CD4-positive, alpha-beta T cell treated with Interleukin-10 for 1 hour (primary cell): Measurements from ENCODE around the gene PTPRU.

Source experiments
- DNase-seq: peaks from one replicate; pipeline ENCODE4 v3.0.0-alpha.2; 2020

The PTPRU gene

GRCh38 chr1:29343476-29343875 is 107.2 kb downstream of the PTPRU start:
- no peak for DNase-seq

- no peak for DNase-seq
These were observed 107.6 kb downstream of the PTPRU start for GRCh38 chr1:29343908-29344307.

GRCh38 chr1:29344336-29344735 is 108.0 kb downstream of the PTPRU start:
- DNase-seq, result no peak

DNA sequence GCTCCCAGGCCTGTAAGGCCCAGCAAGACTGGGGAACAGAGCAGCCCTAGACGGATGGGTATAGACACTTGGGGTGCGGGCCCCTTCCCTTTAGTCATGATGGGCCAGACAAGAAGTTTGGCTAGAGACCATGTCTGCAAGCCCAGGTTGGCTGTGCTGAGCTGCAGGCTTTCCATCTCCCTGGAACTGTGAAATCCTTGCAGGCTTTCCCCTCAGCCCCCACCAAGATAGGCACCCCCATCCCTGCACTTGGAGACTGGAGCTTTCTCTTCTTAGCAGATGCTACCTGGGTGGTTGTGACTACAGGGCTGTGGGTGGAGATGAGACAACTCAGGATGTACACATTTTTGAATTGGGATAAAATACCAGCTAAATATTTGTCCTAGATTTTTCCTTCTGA is 110.3 kb downstream of the PTPRU start:
- DNase-seq, result no peak

GRCh38 chr1:29349871-29350491 is 113.7 kb downstream of the PTPRU start:
- DNase-seq, result no peak

GRCh38 chr1:29352719-29353420 is 116.5 kb downstream of the PTPRU start:
- no peak for DNase-seq

GRCh38 chr1:29354511-29355098 is 118.3 kb downstream of the PTPRU start:
- DNase-seq, result no peak

GRCh38 chr1:29355375-29355774 is 119.1 kb downstream of the PTPRU start:
- no peak for DNase-seq

DNA sequence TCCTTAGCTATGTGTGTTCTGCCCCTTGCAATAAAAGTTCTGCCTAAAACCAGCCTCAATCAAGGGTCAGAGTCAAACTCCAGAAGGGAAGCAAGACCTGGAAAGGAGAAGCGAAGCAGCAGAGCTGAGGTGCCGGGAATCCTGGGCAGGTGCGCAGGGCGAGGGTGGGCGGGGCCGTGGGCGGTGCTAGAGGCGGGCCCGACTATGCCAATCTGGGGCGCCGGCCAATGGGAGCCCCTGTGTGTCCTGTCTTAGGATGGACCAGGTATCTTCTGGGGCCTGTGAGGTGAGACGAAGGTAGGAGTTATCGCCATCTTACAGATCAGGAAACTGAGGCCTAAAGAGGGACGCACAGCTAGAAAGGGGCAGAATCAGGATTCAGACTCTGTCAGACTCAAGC is 120.3 kb downstream of the PTPRU start:
- DNase-seq, result no peak

- no peak for DNase-seq
These were observed 121.1 kb downstream of the PTPRU start for GRCh38 chr1:29357452-29357851.

GRCh38 chr1:29358183-29358582 is 121.9 kb downstream of the PTPRU start:
- no peak for DNase-seq

DNA sequence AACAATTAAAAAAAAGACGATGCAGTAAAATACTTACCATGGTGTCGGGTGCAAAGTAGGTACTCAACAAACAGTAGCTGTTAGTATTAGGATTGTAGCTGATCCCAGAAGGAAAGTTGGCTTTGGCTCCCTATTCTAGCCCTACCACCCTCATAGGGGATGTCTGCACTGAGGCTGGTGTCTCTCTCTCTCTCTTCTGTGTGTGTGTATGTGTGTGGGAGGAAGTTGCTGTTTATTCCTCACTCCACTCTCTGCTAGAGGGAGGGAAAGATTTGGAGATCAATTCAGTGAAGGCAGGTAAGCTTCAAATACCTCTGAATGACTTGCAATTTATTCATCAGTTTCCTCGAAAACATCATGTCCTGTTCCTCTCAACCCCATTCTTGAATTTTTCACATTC is 124.4 kb downstream of the PTPRU start:
- DNase-seq, result no peak

- no peak for DNase-seq
These were observed 125.4 kb downstream of the PTPRU start for GRCh38 chr1:29361686-29362085.

DNA sequence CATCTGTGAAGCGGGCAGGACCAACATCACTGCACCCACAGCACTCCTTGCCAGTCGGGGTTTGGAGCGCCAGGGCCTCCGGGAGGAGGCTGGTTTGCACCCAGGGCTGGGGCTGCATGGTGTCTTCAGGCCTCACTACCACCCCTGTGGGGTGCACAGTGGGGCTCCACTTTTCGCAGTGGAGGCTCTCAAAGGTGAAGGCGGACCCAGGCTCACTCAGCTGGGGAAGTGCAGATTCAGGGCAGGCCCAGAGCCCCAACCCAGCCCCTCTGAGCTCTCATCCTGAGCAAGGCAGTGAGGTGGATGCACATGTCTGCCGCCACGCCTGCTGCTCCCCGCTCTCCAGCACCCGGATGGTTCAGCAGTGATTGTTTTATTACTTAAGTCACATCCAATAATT is 125.8 kb downstream of the PTPRU start:
- no peak for DNase-seq

- no peak for DNase-seq
These were observed 126.4 kb downstream of the PTPRU start for GRCh38 chr1:29362764-29363163.

- DNase-seq, result no peak
These were observed 127.2 kb downstream of the PTPRU start for GRCh38 chr1:29363536-29363935.

GRCh38 chr1:29364101-29364678 is 127.9 kb downstream of the PTPRU start:
- DNase-seq, result no peak

- DNase-seq, result no peak
These were observed 129.8 kb downstream of the PTPRU start for GRCh38 chr1:29365906-29366670.

- DNase-seq, result no peak
These were observed 132.9 kb downstream of the PTPRU start for GRCh38 chr1:29368936-29369932.

- DNase-seq, result no peak
These were observed 133.7 kb downstream of the PTPRU start for GRCh38 chr1:29370067-29370466.

- no peak for DNase-seq
These were observed 135.0 kb downstream of the PTPRU start for GRCh38 chr1:29371332-29371731.

DNA sequence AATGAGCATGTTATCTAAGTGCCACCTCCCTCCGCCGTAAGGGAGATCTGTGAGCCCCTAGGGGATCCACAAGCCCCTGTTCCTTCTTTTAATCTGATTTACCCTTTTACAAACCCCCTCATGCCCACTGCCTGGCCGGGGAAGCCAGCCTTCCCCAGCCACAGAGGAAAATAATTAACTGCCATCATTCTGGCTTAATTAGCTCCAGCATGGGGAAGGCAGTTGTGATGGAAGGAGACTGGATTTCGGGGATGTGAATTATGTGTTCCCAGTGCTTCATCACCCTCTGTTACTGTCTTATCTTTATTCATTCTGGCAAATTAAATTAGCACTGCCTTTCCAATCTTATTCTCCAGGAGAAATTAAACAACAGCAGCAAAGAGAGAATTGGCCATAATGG is 135.8 kb downstream of the PTPRU start:
- no peak for DNase-seq
